H1 (cell line): ENCODE results near the gene APOBEC2.

ENCODE experiments used
- BACH1 ChIP-seq: IDR thresholded peaks from 2 replicates; pipeline ENCODE4 v1.6.1; 2012; ENCODE audit warnings: low read length, improper control_type of control experiment
- CHD2 ChIP-seq: IDR thresholded peaks from 2 replicates; pipeline ENCODE4 v1.6.1; 2012; ENCODE audit warnings: low read length, improper control_type of control experiment
- KDM1A ChIP-seq: fragments of 200-600, 300-600 bp; sonication (generic); IDR thresholded peaks from 2 replicates; pipeline ENCODE4 v1.7.1; 2016; ENCODE audit warnings: mild to moderate bottlenecking, low read length, borderline replicate concordance
- MAFK ChIP-seq: IDR thresholded peaks from 2 replicates; pipeline ENCODE4 v1.6.1; 2012; ENCODE audit warnings: low read depth, mild to moderate bottlenecking, improper control_type of control experiment, low read length
- POLR2A ChIP-seq, 2 experiments: IDR thresholded peaks; 1 replicate in 1 of 2; 2 replicates in 1 of 2; pipeline ENCODE4 v1.6.1; 2011; ENCODE audit warnings: low read depth in 2 of 2, low read length in 2 of 2, mild to moderate bottlenecking in 2 of 2; ENCODE audit errors: control extremely low read depth in 1 of 2
- RXRA ChIP-seq: IDR thresholded peaks from 2 replicates; pipeline ENCODE4 v1.6.1; 2011; ENCODE audit warnings: low read depth, mild to moderate bottlenecking, low read length, moderate library complexity; ENCODE audit not compliant: insufficient read depth
- TAF1 ChIP-seq: IDR thresholded peaks from 2 replicates; pipeline ENCODE4 v1.6.1; 2011; ENCODE audit warnings: mild to moderate bottlenecking, low read depth, low read length
- TCF12 ChIP-seq: IDR thresholded peaks from 2 replicates; pipeline ENCODE4 v1.6.1; 2011; ENCODE audit warnings: low read depth, mild to moderate bottlenecking, low read length
- YY1 ChIP-seq: IDR thresholded peaks from 2 replicates; pipeline ENCODE4 v1.6.1; 2011; ENCODE audit warnings: low read depth, mild to moderate bottlenecking, low read length
- ZNF274 ChIP-seq: IDR thresholded peaks from 2 replicates; pipeline ENCODE4 v1.7.0; 2012; ENCODE audit warnings: low read length, borderline replicate concordance; ENCODE audit errors: extremely low read depth
- TF ChIP-seq, protein P1 (sequence below), 3 experiments: IDR thresholded peaks; 1 replicate in 2 of 3; 2 replicates in 1 of 3; pipeline versions ENCODE4 v1.5.1 to v1.6.1; 2011; ENCODE audit warnings: low read length in 3 of 3, mild to moderate bottlenecking in 3 of 3, inconsistent platforms in 2 of 3, low read depth in 1 of 3, moderate library complexity in 1 of 3; ENCODE audit not compliant: insufficient read depth in 1 of 3; ENCODE audit errors: control extremely low read depth in 1 of 3

DNA sequence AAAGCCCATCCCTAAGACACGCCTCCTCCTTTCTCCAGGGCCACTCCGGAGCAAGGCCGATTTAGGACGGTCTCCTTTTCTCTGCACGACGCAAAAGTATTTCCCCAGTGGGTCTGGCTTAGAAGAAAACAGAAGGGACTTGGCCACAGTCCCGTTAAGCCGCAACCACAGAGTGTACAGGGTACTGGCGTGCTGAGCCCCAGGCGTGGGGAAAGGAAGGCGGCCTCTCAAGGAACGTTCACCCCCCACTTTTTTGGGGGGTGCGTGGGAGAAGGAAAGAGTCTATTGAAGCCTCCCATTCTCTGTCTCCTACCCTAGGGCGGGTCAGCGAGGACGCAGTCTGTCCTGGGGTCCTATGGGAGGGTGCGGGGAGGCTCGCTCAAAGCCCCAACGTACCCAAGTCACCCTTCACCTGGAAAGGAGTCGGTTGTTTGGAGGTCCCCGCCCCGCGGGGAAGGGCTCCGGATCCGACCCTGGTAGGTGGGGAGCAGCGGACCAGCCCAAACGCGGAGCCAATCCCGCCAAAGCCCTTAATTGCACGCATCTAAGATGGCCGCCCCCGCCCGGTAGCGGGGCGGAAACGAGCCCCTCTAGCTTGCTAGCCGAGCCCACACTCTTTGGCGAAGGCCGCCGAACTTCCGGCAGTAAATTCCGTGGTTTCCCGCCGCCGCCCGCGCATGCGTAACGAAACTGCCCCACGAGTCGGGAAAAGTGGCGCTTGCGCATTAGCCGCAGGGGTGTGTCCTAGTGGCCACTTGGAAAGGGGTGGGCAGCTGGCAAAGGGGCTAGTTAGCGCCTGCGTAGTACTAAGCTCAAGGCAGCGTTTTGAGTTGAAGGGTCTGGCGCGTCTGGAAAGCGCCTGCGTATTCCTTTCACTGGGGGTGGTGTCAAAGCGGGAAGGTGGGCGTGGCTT lies 19.2 kb downstream of the APOBEC2 start, which contains the start of gene OARD1:
- no peak for TF ChIP-seq MAFK
- TF ChIP-seq YY1, result peak; percentile 98
- TF ChIP-seq POLR2A (IDR thresholded peaks at IDR 0.05; ENCODE audit: control extremely low read depth in 1 of 2, low read depth in 2 of 2, low read length in 2 of 2), result peak; percentile 48 to 88
- no peak; the same call in 1 of the 2 replicates for TF ChIP-seq BACH1
- no peak for TF ChIP-seq TCF12
- TF ChIP-seq, protein P1, sequence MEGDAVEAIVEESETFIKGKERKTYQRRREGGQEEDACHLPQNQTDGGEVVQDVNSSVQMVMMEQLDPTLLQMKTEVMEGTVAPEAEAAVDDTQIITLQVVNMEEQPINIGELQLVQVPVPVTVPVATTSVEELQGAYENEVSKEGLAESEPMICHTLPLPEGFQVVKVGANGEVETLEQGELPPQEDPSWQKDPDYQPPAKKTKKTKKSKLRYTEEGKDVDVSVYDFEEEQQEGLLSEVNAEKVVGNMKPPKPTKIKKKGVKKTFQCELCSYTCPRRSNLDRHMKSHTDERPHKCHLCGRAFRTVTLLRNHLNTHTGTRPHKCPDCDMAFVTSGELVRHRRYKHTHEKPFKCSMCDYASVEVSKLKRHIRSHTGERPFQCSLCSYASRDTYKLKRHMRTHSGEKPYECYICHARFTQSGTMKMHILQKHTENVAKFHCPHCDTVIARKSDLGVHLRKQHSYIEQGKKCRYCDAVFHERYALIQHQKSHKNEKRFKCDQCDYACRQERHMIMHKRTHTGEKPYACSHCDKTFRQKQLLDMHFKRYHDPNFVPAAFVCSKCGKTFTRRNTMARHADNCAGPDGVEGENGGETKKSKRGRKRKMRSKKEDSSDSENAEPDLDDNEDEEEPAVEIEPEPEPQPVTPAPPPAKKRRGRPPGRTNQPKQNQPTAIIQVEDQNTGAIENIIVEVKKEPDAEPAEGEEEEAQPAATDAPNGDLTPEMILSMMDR (IDR thresholded peaks at IDR 0.05; ENCODE audit: control extremely low read depth in 1 of 3, insufficient read depth in 1 of 3, low read depth in 1 of 3, low read length in 3 of 3), result peak in 1 of 3 experiments; percentile 10; a peak in 1 of 4 replicates
- TF ChIP-seq CHD2, result no peak
- no peak for TF ChIP-seq KDM1A
- peak; percentile 67; the same call in 1 of the 2 replicates for TF ChIP-seq TAF1
- TF ChIP-seq RXRA, result no peak
- TF ChIP-seq ZNF274, result no peak
